Neutrophil (primary cell): ENCODE results near the gene HLA-DQA1.

Experiments used
- H3K27ac ChIP-seq: fragments of 200-600 bp; sonication (generic); 2 replicates; pipeline ENCODE4 v1.5.1; 2016; ENCODE audit warnings: mild to moderate bottlenecking, moderate library complexity
- H3K27me3 ChIP-seq: fragments of 200-600 bp; sonication (generic); 2 replicates; pipeline ENCODE4 v1.6.0; 2016; ENCODE audit warnings: mild to moderate bottlenecking
- H3K36me3 ChIP-seq: fragments of 200-600 bp; sonication (generic); 2 replicates; pipeline ENCODE4 v1.5.1; 2017
- H3K4me1 ChIP-seq, 2 experiments: fragments of 200-600 bp in 1 of 2; sonication (generic) in 1 of 2; 1 replicate in 1 of 2; 2 replicates in 1 of 2; pipeline versions ENCODE4 v1.5.1 to v1.6.1; 2013 to 2016; ENCODE audit warnings: low read depth in 1 of 2, low read length in 1 of 2, mild to moderate bottlenecking in 1 of 2, moderate library complexity in 1 of 2; ENCODE audit not compliant: control insufficient read depth in 1 of 2, insufficient read depth in 1 of 2
- H3K4me3 ChIP-seq, 2 experiments: fragments of 200-600 bp in 1 of 2; sonication (generic) in 1 of 2; 1 replicate in 1 of 2; 2 replicates in 1 of 2; pipeline ENCODE4 v1.5.1; 2013 to 2016; ENCODE audit warnings: low read depth in 1 of 2, low read length in 1 of 2, mild to moderate bottlenecking in 1 of 2, moderate library complexity in 1 of 2
- H3K9me3 ChIP-seq: fragments of 200-600 bp; sonication (generic); 2 replicates; pipeline ENCODE4 v1.5.1; 2016
- TF ChIP-seq, protein P1 (sequence below): fragments of 200-600 bp; sonication (generic); IDR thresholded peaks from 2 replicates; pipeline ENCODE4 v1.5.1; 2016; ENCODE audit warnings: antibody characterized with exemption

HLA-DQA1 gene

DNA sequence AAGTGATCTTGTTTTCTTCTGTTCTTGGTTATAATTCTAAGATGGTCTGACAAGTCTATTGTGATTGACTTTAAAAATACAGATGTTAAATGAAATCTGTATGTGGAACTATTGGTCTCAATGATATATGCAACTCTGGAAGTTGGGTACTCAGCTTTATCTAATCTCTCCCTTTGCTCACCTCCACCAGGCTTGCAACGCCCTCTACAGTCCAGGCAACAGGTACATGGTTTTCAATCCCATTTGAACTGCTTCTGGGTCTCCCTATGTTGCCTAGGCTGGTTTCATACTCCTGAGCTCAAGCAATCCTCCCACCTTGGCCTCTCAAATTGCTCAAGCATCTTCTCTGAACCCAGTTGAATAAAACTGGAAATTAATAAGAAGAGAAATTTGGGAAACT is 54.8 kb downstream of the HLA-DQA1 start:
- TF ChIP-seq, protein P1, sequence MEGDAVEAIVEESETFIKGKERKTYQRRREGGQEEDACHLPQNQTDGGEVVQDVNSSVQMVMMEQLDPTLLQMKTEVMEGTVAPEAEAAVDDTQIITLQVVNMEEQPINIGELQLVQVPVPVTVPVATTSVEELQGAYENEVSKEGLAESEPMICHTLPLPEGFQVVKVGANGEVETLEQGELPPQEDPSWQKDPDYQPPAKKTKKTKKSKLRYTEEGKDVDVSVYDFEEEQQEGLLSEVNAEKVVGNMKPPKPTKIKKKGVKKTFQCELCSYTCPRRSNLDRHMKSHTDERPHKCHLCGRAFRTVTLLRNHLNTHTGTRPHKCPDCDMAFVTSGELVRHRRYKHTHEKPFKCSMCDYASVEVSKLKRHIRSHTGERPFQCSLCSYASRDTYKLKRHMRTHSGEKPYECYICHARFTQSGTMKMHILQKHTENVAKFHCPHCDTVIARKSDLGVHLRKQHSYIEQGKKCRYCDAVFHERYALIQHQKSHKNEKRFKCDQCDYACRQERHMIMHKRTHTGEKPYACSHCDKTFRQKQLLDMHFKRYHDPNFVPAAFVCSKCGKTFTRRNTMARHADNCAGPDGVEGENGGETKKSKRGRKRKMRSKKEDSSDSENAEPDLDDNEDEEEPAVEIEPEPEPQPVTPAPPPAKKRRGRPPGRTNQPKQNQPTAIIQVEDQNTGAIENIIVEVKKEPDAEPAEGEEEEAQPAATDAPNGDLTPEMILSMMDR: peak; percentile 27
- no peaks in the 10 kb centered on the region for H3K36me3 ChIP-seq
- H3K4me3 ChIP-seq: no peak overlapping the region
- no peaks in the 10 kb centered on the region for H3K4me1 ChIP-seq
- H3K9me3 ChIP-seq: no peaks in the 10 kb centered on the region
- H3K27ac ChIP-seq: no peak overlapping the region
- H3K27me3 ChIP-seq: peaks cover 34% of the 10 kb centered on the region
